Measurements from ENCODE around the gene DGUOK. TPM values are rescaled to one million over a fixed set of nuclear protein-coding genes. Genes with fewer than 3 reads are reported as not detected.

DGUOK gene
- total and polyA plus RNA-seq, 2 of the 4 experiments (the other 2 are of a cell fraction), result 66.3 to 111 TPM

DNA sequence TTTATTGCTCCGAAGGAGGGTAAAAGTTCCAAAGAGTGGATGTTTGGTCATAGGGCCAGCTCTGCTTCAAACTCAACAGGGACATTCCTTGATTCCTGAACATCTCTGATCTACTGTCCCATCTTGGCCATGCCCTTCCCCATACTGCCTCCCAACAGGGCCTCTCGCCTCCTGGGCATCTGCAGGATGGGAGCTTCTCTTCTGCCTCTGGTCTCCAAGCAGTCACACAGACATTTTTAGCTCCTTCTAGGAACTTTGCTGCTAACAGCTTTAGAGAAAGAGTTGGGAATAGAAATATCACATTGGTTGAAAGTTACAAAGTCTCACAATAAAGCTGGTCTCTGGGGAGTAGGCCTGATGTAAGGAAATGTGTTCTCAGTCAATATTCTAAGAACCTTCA lies 9.4 kb upstream of the DGUOK start:
- TF ChIP-seq, protein P1, sequence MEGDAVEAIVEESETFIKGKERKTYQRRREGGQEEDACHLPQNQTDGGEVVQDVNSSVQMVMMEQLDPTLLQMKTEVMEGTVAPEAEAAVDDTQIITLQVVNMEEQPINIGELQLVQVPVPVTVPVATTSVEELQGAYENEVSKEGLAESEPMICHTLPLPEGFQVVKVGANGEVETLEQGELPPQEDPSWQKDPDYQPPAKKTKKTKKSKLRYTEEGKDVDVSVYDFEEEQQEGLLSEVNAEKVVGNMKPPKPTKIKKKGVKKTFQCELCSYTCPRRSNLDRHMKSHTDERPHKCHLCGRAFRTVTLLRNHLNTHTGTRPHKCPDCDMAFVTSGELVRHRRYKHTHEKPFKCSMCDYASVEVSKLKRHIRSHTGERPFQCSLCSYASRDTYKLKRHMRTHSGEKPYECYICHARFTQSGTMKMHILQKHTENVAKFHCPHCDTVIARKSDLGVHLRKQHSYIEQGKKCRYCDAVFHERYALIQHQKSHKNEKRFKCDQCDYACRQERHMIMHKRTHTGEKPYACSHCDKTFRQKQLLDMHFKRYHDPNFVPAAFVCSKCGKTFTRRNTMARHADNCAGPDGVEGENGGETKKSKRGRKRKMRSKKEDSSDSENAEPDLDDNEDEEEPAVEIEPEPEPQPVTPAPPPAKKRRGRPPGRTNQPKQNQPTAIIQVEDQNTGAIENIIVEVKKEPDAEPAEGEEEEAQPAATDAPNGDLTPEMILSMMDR (conservative IDR thresholded peaks at IDR 0.05; ENCODE audit: low read depth, low read length), result no peak
- TF ChIP-seq MAFK (IDR thresholded peaks at IDR 0.05; ENCODE audit: low read depth, low read length), result no peak
- TF ChIP-seq RAD21 (IDR thresholded peaks at IDR 0.05; ENCODE audit: low read length), result no peak
- TF ChIP-seq, protein P2, sequence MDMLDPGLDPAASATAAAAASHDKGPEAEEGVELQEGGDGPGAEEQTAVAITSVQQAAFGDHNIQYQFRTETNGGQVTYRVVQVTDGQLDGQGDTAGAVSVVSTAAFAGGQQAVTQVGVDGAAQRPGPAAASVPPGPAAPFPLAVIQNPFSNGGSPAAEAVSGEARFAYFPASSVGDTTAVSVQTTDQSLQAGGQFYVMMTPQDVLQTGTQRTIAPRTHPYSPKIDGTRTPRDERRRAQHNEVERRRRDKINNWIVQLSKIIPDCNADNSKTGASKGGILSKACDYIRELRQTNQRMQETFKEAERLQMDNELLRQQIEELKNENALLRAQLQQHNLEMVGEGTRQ (IDR thresholded peaks at IDR 0.05; ENCODE audit: low read depth, low read length), result no peak
- TF ChIP-seq POLR2A (IDR thresholded peaks at IDR 0.05; ENCODE audit: low read depth, low read length), result no peak
- TF ChIP-seq SMC3 (IDR thresholded peaks at IDR 0.05; ENCODE audit: low read depth, low read length), result no peak
- no peak for TF ChIP-seq FOS (IDR thresholded peaks at IDR 0.05; ENCODE audit: low read depth, low read length)
- no peak for TF ChIP-seq MXI1 (IDR thresholded peaks at IDR 0.05; ENCODE audit: borderline replicate concordance, low read depth, low read length)
- Histone ChIP-seq H3K23ac (ENCODE audit: low read depth, low read length) (no peak overlapping the region), H2AK9ac (replicated peaks; ENCODE audit: low read depth, low read length, poor library complexity) (no peak overlapping the region), H3K4me1 (ENCODE audit: control insufficient read depth, insufficient read depth, low read length) (no peaks in the 10 kb centered on the region), H3K4me3 (ENCODE audit: insufficient read depth, low read depth, low read length) (no peak overlapping the region), H3K27me3 (ENCODE audit: control insufficient read depth, insufficient read depth, low read length) (no peaks in the 10 kb centered on the region), H3K9me3 (ENCODE audit: control insufficient read depth, insufficient read depth, low read length) (no peaks in the 10 kb centered on the region), H3K4me2 (ENCODE audit: low read depth, low read length) (no peak overlapping the region), H2AFZ (replicated peaks; ENCODE audit: low read length, poor library complexity) (no peak overlapping the region), H4K8ac (ENCODE audit: low read depth in 2 of 2, low read length in 2 of 2) (no peak overlapping the region), H3K36me3 (ENCODE audit: control insufficient read depth, insufficient read depth, low read length) (peaks cover 58% of the 10 kb centered on the region), H3K9ac (ENCODE audit: low read depth, low read length) (no peak overlapping the region), H3K9me1 (ENCODE audit: insufficient read depth, low read length) (no peaks in the 10 kb centered on the region; the same call in 1 of the 2 replicates), H4K20me1 (ENCODE audit: insufficient read depth, low read length) (peaks cover 35% of the 10 kb centered on the region), H4K5ac (ENCODE audit: low read depth, low read length) (no peak overlapping the region), H3K4ac (ENCODE audit: low read depth, low read length) (no peak overlapping the region), H3K56ac (ENCODE audit: extremely low read depth, insufficient read depth, low read length) (no peak overlapping the region), H3K18ac (ENCODE audit: low read depth, low read length) (no peak overlapping the region), H2BK120ac (ENCODE audit: low read depth, low read length) (no peak overlapping the region), H3K79me1 (ENCODE audit: low read depth in 1 of 2, low read length in 2 of 2) (peaks cover 0 to 7% of the 10 kb centered on the region in 2 experiments; a peak in 2 of 4 replicates), H2AK5ac (ENCODE audit: low read depth, low read length) (no peak overlapping the region), H2BK5ac (ENCODE audit: low read depth, low read length, poor library complexity, severe bottlenecking) (no peak overlapping the region), H2BK20ac (ENCODE audit: low read depth, low read length) (no peak overlapping the region), H3K27ac (ENCODE audit: insufficient read depth, low read length) (no peak overlapping the region), H4K91ac (ENCODE audit: insufficient read depth, low read depth, low read length) (no peak overlapping the region), H2BK15ac (ENCODE audit: low read depth, low read length) (no peak overlapping the region), H3K14ac (replicated peaks; ENCODE audit: low read depth, low read length) (no peak overlapping the region)
- in situ Hi-C loops (cut with MboI; ENCODE audit: low sequenced_read_pairs), result no loop called here
- CTCF ChIA-PET, result no interaction called here
- DNase-seq (no peak), ATAC-seq (ENCODE audit: low read depth) (no peak)
- WGBS, 2 experiments (ENCODE audit: extremely low coverage in 2 of 2, insufficient read length in 1 of 2), result no CpG with 5 or more reads among the region's 2 CpGs
- POLR2A ChIA-PET (ENCODE audit: unreplicated experiment), result no interaction called here
- intact Hi-C loops (cut with micrococcal nuclease), result no loop called here
- dilution Hi-C loops (cut with HindIII; ENCODE audit: low sequenced_read_pairs, unreplicated experiment), result no loop called here
- no TSS peak for BruUV-seq (replicated peaks)

Measured in IMR-90 (cell line).